ENCODE measurements around the gene RFPL3.

DNA sequence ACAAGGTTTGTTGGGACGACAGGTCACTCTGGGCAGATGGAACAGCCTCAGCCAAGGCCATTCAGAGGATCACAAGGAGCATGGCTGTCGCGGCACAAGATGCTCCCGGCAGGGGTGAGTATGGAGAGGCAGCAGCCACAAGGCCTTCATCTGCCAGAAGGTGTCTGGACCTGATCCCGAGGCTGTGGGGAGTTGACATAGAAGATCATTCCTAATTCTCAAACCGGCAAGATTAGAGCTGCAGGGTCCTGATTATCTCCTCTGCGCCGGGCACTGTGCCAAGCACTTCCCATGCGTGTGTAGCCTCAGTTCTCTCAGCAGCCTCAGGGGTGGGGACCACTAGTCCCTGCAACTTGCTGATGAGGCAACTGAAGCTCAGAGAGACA is 32.3 kb upstream of the RFPL3 start:
- no peak for TF ChIP-seq CTCF (conservative IDR thresholded peaks at IDR 0.05; ENCODE audit: low read depth, low read length)
- no peak for TF ChIP-seq EZH2 (IDR thresholded peaks at IDR 0.05; ENCODE audit: low read length, unreplicated experiment)
- no peak for TF ChIP-seq EZH2phosphoT487 (IDR thresholded peaks at IDR 0.05; ENCODE audit: borderline replicate concordance, low read length)
